HEK293 (cell line): Measurements from ENCODE around the gene SLC6A1.

Experiments used
- CTCF ChIP-seq: fragments of 450-650 bp; formaldehyde crosslinking; IDR thresholded peaks from 2 replicates; pipeline ENCODE4 v1.5.1; 2016; ENCODE audit warnings: missing biosample characterization, missing genetic modification characterization
- PRDM10 ChIP-seq: fragments of 450-650 bp; formaldehyde crosslinking; IDR thresholded peaks from 2 replicates; pipeline ENCODE4 v1.5.1; 2016; ENCODE audit warnings: missing biosample characterization, missing genetic modification characterization
- ZBTB10 ChIP-seq: fragments of 450-650 bp; formaldehyde crosslinking; IDR thresholded peaks from 2 replicates; pipeline ENCODE4 v1.5.1; 2016; ENCODE audit warnings: missing biosample characterization, missing genetic modification characterization
- ZBTB49 ChIP-seq: fragments of 450-650 bp; formaldehyde crosslinking; IDR thresholded peaks from 2 replicates; pipeline ENCODE4 v1.5.1; 2016; ENCODE audit warnings: missing biosample characterization, missing genetic modification characterization, low read depth
- ZBTB7A ChIP-seq: fragments of 450-650 bp; formaldehyde crosslinking; IDR thresholded peaks from 2 replicates; pipeline ENCODE4 v1.5.1; 2016; ENCODE audit warnings: low read depth, missing biosample characterization, missing genetic modification characterization
- ZEB2 ChIP-seq: fragments of 450-650 bp; formaldehyde crosslinking; IDR thresholded peaks from 2 replicates; pipeline ENCODE4 v1.5.1; 2016; ENCODE audit warnings: missing biosample characterization, missing genetic modification characterization
- ZNF501 ChIP-seq: fragments of 450-650 bp; formaldehyde crosslinking; IDR thresholded peaks from 2 replicates; pipeline ENCODE4 v1.5.1; 2016; ENCODE audit warnings: missing biosample characterization, missing genetic modification characterization
- ZNF629 ChIP-seq: fragments of 450-650 bp; formaldehyde crosslinking; IDR thresholded peaks from 2 replicates; pipeline ENCODE4 v1.5.1; 2017; ENCODE audit warnings: missing biosample characterization, missing genetic modification characterization
- ZNF670 ChIP-seq: fragments of 450-650 bp; formaldehyde crosslinking; IDR thresholded peaks from 2 replicates; pipeline ENCODE4 v1.5.1; 2016; ENCODE audit warnings: missing biosample characterization, missing genetic modification characterization, low read depth
- ZNF747 ChIP-seq: fragments of 450-650 bp; formaldehyde crosslinking; IDR thresholded peaks from 2 replicates; pipeline ENCODE4 v1.5.1; 2016; ENCODE audit warnings: missing biosample characterization, missing genetic modification characterization
- ZNF785 ChIP-seq: fragments of 450-650 bp; formaldehyde crosslinking; IDR thresholded peaks from 2 replicates; pipeline ENCODE4 v1.5.1; 2016; ENCODE audit warnings: missing biosample characterization, missing genetic modification characterization

GRCh38 chr3:11009898-11010297 lies 17.4 kb downstream of the SLC6A1 start:
- no peak for TF ChIP-seq ZNF629
- TF ChIP-seq CTCF (tag by site-specific recombination) = no peak
- no peak for TF ChIP-seq ZNF501
- TF ChIP-seq ZBTB7A (tag by site-specific recombination) = no peak
- no peak for TF ChIP-seq ZBTB49 (tag by site-specific recombination)
- no peak for TF ChIP-seq ZEB2
- no peak for TF ChIP-seq PRDM10 (tag by site-specific recombination)
- TF ChIP-seq ZNF785 = no peak
- no peak for TF ChIP-seq ZBTB10
- no peak for TF ChIP-seq ZNF747
- no peak for TF ChIP-seq ZNF670 (tag by site-specific recombination)
